ENCODE results near the gene ARHGAP22.

DNA sequence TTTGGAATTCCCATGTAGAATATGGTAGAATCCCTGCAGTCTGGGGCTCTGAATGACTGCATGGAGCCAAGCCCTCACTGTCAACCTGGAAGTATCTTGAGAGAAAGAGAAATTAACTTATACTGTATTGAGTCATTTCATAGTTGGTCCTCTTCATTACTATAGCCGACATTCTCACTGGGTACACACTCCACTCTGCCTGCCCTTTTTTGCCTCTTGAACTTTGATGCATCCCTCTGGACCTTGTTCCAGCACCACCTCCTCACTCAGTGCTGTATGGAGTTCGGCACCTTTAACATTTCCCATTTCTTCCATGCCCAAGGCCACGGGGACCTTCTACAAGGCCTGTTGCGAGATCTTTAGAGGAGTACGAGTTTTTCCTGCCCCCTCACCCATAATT lies 4.6 kb upstream of the ARHGAP22 start:
- TF ChIP-seq, protein P1, sequence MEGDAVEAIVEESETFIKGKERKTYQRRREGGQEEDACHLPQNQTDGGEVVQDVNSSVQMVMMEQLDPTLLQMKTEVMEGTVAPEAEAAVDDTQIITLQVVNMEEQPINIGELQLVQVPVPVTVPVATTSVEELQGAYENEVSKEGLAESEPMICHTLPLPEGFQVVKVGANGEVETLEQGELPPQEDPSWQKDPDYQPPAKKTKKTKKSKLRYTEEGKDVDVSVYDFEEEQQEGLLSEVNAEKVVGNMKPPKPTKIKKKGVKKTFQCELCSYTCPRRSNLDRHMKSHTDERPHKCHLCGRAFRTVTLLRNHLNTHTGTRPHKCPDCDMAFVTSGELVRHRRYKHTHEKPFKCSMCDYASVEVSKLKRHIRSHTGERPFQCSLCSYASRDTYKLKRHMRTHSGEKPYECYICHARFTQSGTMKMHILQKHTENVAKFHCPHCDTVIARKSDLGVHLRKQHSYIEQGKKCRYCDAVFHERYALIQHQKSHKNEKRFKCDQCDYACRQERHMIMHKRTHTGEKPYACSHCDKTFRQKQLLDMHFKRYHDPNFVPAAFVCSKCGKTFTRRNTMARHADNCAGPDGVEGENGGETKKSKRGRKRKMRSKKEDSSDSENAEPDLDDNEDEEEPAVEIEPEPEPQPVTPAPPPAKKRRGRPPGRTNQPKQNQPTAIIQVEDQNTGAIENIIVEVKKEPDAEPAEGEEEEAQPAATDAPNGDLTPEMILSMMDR (conservative IDR thresholded peaks at IDR 0.05; ENCODE audit: low read length) = no peak
- no peak for TF ChIP-seq EZH2phosphoT487 (IDR thresholded peaks at IDR 0.05; ENCODE audit: borderline replicate concordance, low read depth, low read length)

Data from OCI-LY7 (cell line).